Measurements from ENCODE around the gene DENND1A.
A peak's percentile ranks its signal among the peaks of the same experiment; 100 is the strongest.
"Not testable (repeated sequence)": the region's sequence is repeated elsewhere in the genome, so short reads cannot be mapped to it uniquely, and the experiment has no call there.

The DENND1A gene

GRCh38 chr9:123922431-123922830, 7.5 kb downstream of the DENND1A start:
- no peak for DNase-seq

DNA sequence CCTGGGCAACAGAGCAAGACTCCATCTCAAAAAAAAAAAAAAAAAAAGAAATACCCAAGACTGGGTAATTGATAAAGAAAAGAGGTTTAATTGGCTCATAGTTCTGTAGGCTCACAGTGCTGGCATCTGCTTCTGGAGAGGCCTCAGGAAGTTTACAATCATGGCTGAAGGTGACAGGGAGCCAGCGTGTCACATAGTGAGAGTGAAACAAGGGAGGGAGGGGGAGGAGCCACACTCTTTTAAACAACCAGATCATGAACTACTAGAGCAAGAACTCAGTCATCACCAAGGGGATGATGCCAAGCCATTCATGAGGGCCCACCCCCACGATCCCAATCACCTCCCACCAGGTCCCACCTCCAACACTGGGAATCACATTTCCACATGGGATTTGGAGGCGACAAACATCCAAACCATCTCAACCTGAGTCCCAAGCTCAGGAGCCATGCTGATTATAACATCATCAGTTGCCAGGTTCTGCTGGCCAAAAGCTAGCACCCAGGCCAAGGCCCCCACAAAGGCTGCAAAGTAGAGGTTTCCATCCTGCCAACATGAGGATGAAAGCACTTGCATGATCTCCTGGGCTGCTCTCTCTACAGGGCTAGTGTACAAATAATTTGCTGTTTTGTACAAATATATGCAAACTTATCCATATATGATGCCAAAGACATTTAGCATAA, 15.3 kb downstream of the DENND1A start:
- DNase-seq = no peak

GRCh38 chr9:123912167-123912897, 17.6 kb downstream of the DENND1A start:
- DNase-seq = no peak

GRCh38 chr9:123911024-123911423, 18.9 kb downstream of the DENND1A start:
- no peak for DNase-seq

DNA sequence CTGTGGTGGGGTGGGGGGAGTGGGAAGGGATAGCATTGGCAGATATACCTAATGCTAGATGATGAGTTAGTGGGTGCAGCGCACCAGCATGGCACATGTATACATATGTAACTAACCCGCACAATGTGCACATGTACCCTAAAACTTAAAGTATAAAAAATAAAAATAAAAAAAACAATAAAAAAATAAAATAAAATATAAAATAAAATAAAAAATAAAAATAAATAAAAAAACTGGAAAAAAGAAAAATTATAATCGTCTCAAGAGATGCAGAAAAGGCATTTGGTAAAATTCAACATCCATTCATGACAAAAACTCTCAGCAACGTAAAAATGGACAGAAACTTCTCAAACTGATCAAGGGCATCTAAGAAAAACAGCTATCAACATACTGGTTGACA, 20.7 kb downstream of the DENND1A start:
- not testable (repeated sequence) for DNase-seq

- DNase-seq = not testable (repeated sequence)
These were observed 26.4 kb downstream of the DENND1A start for GRCh38 chr9:123903550-123903949.

- DNase-seq = no peak
These were observed 35.1 kb downstream of the DENND1A start for GRCh38 chr9:123894822-123895221.

GRCh38 chr9:123893831-123894460, 36.0 kb downstream of the DENND1A start:
- DNase-seq = no peak

DNA sequence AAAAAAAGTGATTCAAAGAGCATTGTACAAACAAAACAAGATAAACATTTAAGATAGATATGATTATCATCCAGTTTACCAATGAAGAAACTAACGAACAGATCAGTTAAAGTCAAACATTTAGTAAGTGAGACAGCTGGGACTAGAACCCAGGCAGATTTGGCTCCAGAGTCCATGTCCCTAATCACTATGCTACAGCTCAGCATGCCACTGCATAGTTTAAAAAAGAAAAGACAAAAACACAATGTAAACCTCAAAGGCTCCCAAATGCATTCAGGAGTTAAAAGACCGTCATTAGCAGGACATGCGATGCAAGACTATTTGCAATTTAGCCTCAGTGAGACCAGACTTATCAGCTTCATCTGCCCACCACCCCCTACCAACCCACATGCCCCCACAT, 36.8 kb downstream of the DENND1A start:
- DNase-seq = no peak

DNA sequence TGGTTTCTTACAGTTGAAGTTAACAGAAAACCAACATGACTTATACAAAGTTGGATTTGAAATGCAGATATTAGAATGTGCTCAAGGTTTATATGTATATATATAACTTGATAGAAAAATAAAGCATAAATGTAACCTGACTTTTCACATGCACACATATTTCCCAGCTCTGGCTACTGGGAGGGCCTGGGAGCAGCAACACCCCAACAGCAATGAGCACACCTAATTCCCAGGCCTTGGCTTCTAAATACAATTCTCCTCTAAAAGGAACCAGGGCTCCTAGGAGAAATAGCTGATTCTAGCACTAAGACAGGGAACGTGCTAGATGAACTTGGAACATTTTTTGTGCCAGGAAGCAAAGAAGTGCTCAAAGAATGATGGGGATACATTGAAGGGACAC, 42.1 kb downstream of the DENND1A start:
- DNase-seq = no peak

DNA sequence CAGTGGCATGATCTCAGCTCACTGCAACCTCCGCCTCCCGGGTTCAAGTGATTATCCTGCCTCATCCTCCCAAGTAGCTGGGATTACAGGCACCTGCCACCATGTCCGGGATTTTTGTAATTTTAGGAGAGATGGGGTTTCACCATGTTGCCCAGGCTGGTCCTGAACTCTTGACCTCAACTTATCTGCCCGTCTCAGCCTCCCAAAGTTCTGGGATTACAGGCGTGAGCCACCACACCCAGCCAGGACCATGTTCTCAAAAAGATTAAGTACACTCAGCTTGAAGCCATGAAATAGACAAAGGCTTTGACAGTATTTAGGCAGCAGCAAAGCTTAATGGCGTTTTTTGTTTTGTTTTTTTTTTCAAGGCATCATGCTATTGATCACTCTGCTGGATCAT, 44.1 kb downstream of the DENND1A start:
- not testable (repeated sequence) for DNase-seq

GRCh38 chr9:123883634-123884033, 46.3 kb downstream of the DENND1A start:
- no peak for DNase-seq

GRCh38 chr9:123881604-123882003, 48.3 kb downstream of the DENND1A start:
- no peak for DNase-seq

DNA sequence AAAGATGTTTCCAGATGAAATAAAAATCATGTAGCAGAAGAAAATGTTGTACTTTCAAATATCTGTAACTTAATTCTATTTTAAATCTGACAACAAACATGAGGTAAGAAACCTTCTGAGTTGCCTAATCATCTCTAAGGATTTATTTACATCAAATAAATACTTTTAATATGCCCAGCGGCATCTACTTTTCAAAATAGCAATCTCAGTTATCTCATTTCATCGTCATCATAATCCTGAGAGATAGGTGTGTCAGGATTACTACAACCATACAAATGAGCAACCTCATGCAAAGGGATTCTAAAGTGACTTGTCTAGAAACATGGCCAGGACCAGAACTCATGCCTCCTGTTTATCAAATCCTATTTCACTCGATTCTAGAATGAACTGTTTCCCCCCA, 49.5 kb downstream of the DENND1A start:
- no peak for DNase-seq

DNA sequence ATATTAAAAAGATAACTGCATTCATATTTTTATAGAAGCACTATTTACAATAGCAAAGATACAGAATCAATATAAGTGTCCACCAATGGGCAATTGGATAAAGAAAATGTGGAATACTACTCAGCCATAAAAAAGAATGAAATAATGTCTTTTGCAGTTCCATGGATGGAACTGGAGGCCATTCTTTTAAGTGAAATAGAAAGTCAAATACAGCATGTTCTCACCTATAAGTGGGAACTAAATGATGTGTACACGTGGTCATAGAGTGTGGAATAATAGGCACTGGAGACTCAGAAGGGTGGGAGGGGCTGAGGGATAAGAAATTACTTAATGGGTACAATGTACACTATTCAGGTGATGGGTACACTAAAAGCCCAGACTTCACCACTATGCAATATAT, 53.2 kb downstream of the DENND1A start:
- DNase-seq = no peak

GRCh38 chr9:123872710-123873109, 57.2 kb downstream of the DENND1A start:
- no peak for DNase-seq

GRCh38 chr9:123871781-123872180, 58.1 kb downstream of the DENND1A start:
- peak in 10 of 14 donors; percentile 3 to 60 (median 36) for DNase-seq

DNA sequence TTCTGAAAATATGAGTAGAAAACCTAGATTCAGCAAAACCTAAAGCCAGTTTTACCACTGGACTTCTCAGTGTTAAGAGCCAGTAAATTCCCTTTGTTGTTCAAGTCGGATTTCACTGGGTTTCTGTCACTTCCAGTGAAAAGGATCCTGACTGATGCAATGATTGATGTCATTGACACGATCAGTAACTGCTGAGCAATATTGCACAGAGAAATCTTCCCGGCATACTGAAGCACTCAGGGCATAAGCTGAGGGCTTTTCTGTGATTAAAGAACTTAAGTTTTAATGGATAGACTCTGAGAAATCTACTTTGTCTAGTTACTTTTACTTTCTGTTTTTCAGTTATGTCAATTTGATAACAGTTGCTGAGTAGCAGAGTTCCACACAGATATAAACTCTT, 61.9 kb downstream of the DENND1A start:
- no peak for DNase-seq

- no peak for DNase-seq
These were observed 62.9 kb downstream of the DENND1A start for GRCh38 chr9:123867034-123867433.

GRCh38 chr9:123866497-123866896, 63.4 kb downstream of the DENND1A start:
- no peak for DNase-seq

GRCh38 chr9:123865226-123866000, 64.5 kb downstream of the DENND1A start:
- no peak for DNase-seq

DNA sequence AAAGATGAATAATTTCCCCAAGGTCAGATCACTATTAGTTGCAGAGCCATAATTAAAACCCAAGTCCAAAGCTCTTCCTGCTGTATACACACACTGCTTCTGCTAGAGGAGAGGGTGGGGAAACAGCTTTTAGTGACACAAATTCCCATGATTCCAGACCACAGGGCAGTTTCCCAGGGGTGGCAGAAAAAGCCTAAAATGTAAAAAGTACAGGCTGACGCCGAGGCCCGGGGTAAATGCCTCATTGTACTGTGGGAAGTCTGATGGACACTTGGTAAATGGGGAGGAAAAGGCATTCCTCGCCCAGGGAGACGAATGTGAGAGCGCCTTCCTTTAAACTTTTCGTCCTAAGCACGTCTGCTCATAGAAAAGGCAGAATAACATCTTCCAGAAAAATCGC, 65.7 kb downstream of the DENND1A start:
- no peak for DNase-seq

All from C1 segment of cervical spinal cord (tissue), 14 donors.